ENCODE data around the gene ZCCHC7. TPM values are rescaled to one million over a fixed set of nuclear protein-coding genes. Genes with fewer than 3 reads are reported as not detected.
A peak's percentile ranks its signal among the peaks of the same experiment; 100 is the strongest.
"Not testable (repeated sequence)": the region's sequence is repeated elsewhere in the genome, so short reads cannot be mapped to it uniquely, and the experiment has no call there.

ZCCHC7 gene
- total and polyA plus RNA-seq, 10 of the 15 experiments (the other 5 are each of a cell fraction or from before 2014, with no cell fraction given), result 42.9 to 178 (median 53.3) TPM

DNA sequence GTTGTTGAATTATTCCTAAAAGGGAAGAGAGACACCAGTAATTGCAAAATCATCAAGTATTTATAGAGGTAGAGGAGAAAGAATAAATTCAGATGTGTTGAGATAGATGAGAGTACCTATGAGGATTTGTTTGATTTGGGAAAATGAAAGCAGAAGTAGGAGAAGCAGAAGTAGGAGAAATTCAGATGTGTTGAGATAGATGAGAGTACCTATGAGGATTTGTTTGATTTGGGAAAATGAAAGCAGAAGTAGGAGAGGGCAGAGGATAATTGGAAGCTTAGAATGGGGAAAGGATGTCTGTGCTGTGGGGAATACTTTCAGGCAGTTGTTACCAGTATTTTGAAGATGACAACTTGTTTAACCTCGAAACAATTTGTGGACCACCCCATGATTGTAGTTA, 35.1 kb upstream of the ZCCHC7 start:
- CTCF ChIA-PET, result no interaction called here
- RAD21 ChIA-PET (ENCODE audit: unreplicated experiment), result interaction anchor here (9.1 kb wide), 1 partner anchor 36 kb away, joined by 64 read pairs; the partner anchor contains the start of gene ZCCHC7
- Histone ChIP-seq H2AFZ (ENCODE audit: control insufficient read depth, low read depth, low read length) (no peak overlapping the region), H3K36me3 (ENCODE audit: control insufficient read depth in 2 of 2, insufficient read depth in 2 of 2, low read length in 1 of 2) (peaks cover 4 to 16% of the 10 kb centered on the region in 2 experiments; a peak in 3 of 4 replicates), H3K79me2 (ENCODE audit: control insufficient read depth, insufficient read depth, low read length) (peaks cover 81% of the 10 kb centered on the region), H3K27me3 (replicated peaks in 1 of 2; ENCODE audit: control insufficient read depth in 2 of 2, insufficient read depth in 2 of 2, low read length in 1 of 2) (no peaks in the 10 kb centered on the region), H3K4me1 (ENCODE audit: control insufficient read depth, insufficient read depth, low read length) (peaks cover 7% of the 10 kb centered on the region; the same call in 1 of the 2 replicates), H3K9me3 (replicated peaks; ENCODE audit: control insufficient read depth, insufficient read depth, low read length) (no peaks in the 10 kb centered on the region), H3K27ac (ENCODE audit: control insufficient read depth, insufficient read depth) (no peak overlapping the region), H3K4me2 (ENCODE audit: control insufficient read depth, insufficient read depth) (peak overlapping the region; percentile 77), H3K4me3 (peak overlapping the region; percentile 14), H4K20me1 (ENCODE audit: control insufficient read depth, insufficient read depth) (no peaks in the 10 kb centered on the region), H3K9ac (ENCODE audit: control insufficient read depth, insufficient read depth, low read length) (no peak overlapping the region)
- SMC1A ChIA-PET (ENCODE audit: uncharacterized antibody, unreplicated experiment), result interaction anchor here (0.7 to 3.1 kb wide), 7 partner anchors 8 to 1394 kb away, joined by 3 to 10 read pairs (median 4); no protein-coding TSS in a partner anchor
- no TSS peak for BruUV-seq (replicated peaks)
- intact Hi-C loops (cut with micrococcal nuclease; ENCODE audit: unreplicated experiment), result no loop called here
- WGBS (ENCODE audit: insufficient coverage, insufficient replicate concordance, low lambda C conversion rate, missing lambda C conversion rate), result 100% methylated on average over 1 of the region's 1 CpG
- DNase-seq (ENCODE audit: low read depth, low spot score) (no peak), ATAC-seq (no peak; the same call in 2 of the 3 replicates), FAIRE-seq (peak; percentile 54)
- in situ Hi-C loops (cut with MboI), result no loop called here
- POLR2A ChIA-PET, result interaction anchor here (0.7 to 2.3 kb wide), 3 partner anchors 24 to 39 kb away, joined by 3 to 7 read pairs (median 3); partner anchors contain the start of gene ZCCHC7
- peak; percentile 37 to 52; a peak in 2 of 4 replicates for TF ChIP-seq IKZF2 (IDR thresholded peaks at IDR 0.05)
- no peak for TF ChIP-seq ZZZ3 (IDR thresholded peaks at IDR 0.05; ENCODE audit: control insufficient read depth, insufficient read length, low read depth)
- peak; percentile 65 for TF ChIP-seq HDGF (IDR thresholded peaks at IDR 0.05)

DNA sequence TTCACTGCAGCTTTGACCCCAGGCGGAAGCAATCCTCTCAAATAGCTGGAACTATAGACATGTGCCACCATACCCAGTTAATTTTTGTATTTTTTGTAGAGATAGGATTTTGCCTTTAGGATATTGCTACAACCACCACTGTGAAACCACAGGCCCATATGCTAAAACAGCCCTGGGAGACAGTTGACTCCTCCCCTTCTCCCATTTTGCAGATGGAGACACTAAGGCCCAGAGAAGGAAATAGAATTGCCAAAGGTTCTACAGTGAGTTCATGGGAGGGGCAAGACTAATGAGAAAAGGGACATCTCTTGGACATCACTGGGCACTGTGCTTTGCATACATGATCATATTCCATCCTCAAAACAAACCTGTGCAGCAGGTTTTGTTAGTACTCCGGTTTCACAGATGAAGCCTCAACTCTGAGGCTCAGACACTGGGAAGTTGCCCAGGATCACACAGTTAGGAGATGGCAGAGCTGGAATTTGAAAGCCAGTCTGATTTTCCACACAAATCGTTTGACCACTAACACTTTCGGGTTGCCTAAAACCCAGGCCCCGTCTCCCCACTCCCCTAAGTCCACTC, 27.6 kb upstream of the ZCCHC7 start:
- RAD21 ChIA-PET (ENCODE audit: unreplicated experiment), result not testable (repeated sequence)
- CTCF ChIA-PET, result interaction anchor here (1.3 kb wide), 1 partner anchor 104 kb away, joined by 3 read pairs; no protein-coding TSS in a partner anchor

More for the DNA sequence above, 27.6 kb upstream of the ZCCHC7 start:
- H3K4me3 ChIP-seq; in situ Hi-C loops (cut with MboI); H3K36me3 ChIP-seq (ENCODE audit: control insufficient read depth in 2 of 2, insufficient read depth in 2 of 2, low read length in 1 of 2); FAIRE-seq; intact Hi-C loops (cut with micrococcal nuclease; ENCODE audit: unreplicated experiment); H2AFZ ChIP-seq (ENCODE audit: control insufficient read depth, low read depth, low read length); H3K27me3 ChIP-seq (replicated peaks in 1 of 2; ENCODE audit: control insufficient read depth in 2 of 2, insufficient read depth in 2 of 2, low read length in 1 of 2); H3K4me2 ChIP-seq (ENCODE audit: control insufficient read depth, insufficient read depth); BruUV-seq (replicated peaks); ATAC-seq; H3K27ac ChIP-seq (ENCODE audit: control insufficient read depth, insufficient read depth); H3K79me2 ChIP-seq (ENCODE audit: control insufficient read depth, insufficient read depth, low read length); H3K9me3 ChIP-seq (replicated peaks; ENCODE audit: control insufficient read depth, insufficient read depth, low read length); H3K4me1 ChIP-seq (ENCODE audit: control insufficient read depth, insufficient read depth, low read length); DNase-seq (ENCODE audit: low read depth, low spot score); H4K20me1 ChIP-seq (ENCODE audit: control insufficient read depth, insufficient read depth); H3K9ac ChIP-seq (ENCODE audit: control insufficient read depth, insufficient read depth, low read length): not testable (repeated sequence)
- SMC1A ChIA-PET (ENCODE audit: uncharacterized antibody, unreplicated experiment), result interaction anchor here (1.9 kb wide), 1 partner anchor 10 kb away, joined by 8 read pairs; no protein-coding TSS in a partner anchor
- POLR2A ChIA-PET, result interaction anchor here (0.7 kb wide), 1 partner anchor 27 kb away, joined by 3 read pairs; no protein-coding TSS in a partner anchor
- 60% methylated on average over 4 of the region's 5 CpGs for WGBS (ENCODE audit: insufficient coverage, insufficient replicate concordance, low lambda C conversion rate, missing lambda C conversion rate)

Measured in GM12878 (cell line).